CMK (cell line): ENCODE results near the gene ECM1.

Experiments
- DNase-seq: peaks from one replicate; pipeline ENCODE4 v3.0.0-alpha.2; 2010; ENCODE audit warnings: low read depth

ECM1 gene

GRCh38 chr1:150512846-150513245, 4.9 kb downstream of the ECM1 start:
- no peak for DNase-seq

- no peak for DNase-seq
These were observed 5.5 kb downstream of the ECM1 start for GRCh38 chr1:150513351-150513791.

- DNase-seq = no peak
These were observed 6.4 kb downstream of the ECM1 start for GRCh38 chr1:150514260-150514659.

GRCh38 chr1:150514913-150515327, 7.0 kb downstream of the ECM1 start:
- DNase-seq = no peak

- DNase-seq = peak; percentile 81
These were observed 7.6 kb downstream of the ECM1 start, which contains the start of gene FALEC for GRCh38 chr1:150515328-150516049. Gene FALEC (plus strand): TSS chr1:150515752.

GRCh38 chr1:150516050-150516591, 8.2 kb downstream of the ECM1 start:
- no peak for DNase-seq

- no peak for DNase-seq
These were observed 8.7 kb downstream of the ECM1 start for GRCh38 chr1:150516616-150517015.

- DNase-seq = no peak
These were observed 13.5 kb downstream of the ECM1 start for GRCh38 chr1:150521196-150521968.

- no peak for DNase-seq
These were observed 17.4 kb downstream of the ECM1 start for GRCh38 chr1:150525348-150525747.

GRCh38 chr1:150528196-150528595, 20.3 kb downstream of the ECM1 start:
- DNase-seq = no peak

GRCh38 chr1:150529017-150529416, 21.1 kb downstream of the ECM1 start:
- no peak for DNase-seq

GRCh38 chr1:150530491-150531159, 22.7 kb downstream of the ECM1 start:
- no peak for DNase-seq

GRCh38 chr1:150532860-150533259, 25.0 kb downstream of the ECM1 start:
- DNase-seq = no peak

- DNase-seq = no peak
These were observed 26.1 kb downstream of the ECM1 start for GRCh38 chr1:150534002-150534401.

- no peak for DNase-seq
These were observed 27.8 kb downstream of the ECM1 start for GRCh38 chr1:150535511-150536287.

- DNase-seq = no peak
These were observed 29.2 kb downstream of the ECM1 start for GRCh38 chr1:150536836-150537731.

GRCh38 chr1:150537732-150538684, 30.1 kb downstream of the ECM1 start:
- no peak for DNase-seq

- DNase-seq = no peak
These were observed 35.7 kb downstream of the ECM1 start for GRCh38 chr1:150543500-150544143.

- no peak for DNase-seq
These were observed 36.3 kb downstream of the ECM1 start for GRCh38 chr1:150544204-150544603.
